Ectodermal cell (in vitro differentiated cells): ENCODE measurements around the gene DNM3.

ENCODE experiments used
- H3K27ac ChIP-seq: 2 replicates; pipeline ENCODE4 v1.7.0; 2013; ENCODE audit warnings: mild to moderate bottlenecking, low read depth, low read length; ENCODE audit not compliant: insufficient read depth, poor library complexity, severe bottlenecking
- H3K27me3 ChIP-seq: 2 replicates; pipeline ENCODE4 v1.7.0; 2013; ENCODE audit warnings: mild to moderate bottlenecking, low read length; ENCODE audit not compliant: insufficient read depth, control insufficient read depth, poor library complexity, severe bottlenecking
- H3K36me3 ChIP-seq: one replicate; pipeline ENCODE4 v1.7.0; 2013; ENCODE audit warnings: low read length; ENCODE audit not compliant: control insufficient read depth, insufficient read depth
- H3K4me1 ChIP-seq: one replicate; pipeline ENCODE4 v1.7.0; 2013; ENCODE audit warnings: low read length; ENCODE audit not compliant: control insufficient read depth, insufficient read depth
- H3K4me3 ChIP-seq: 2 replicates; pipeline ENCODE4 v1.7.0; 2013; ENCODE audit warnings: low read depth, low read length, control low read depth; ENCODE audit not compliant: insufficient read depth
- H3K9me3 ChIP-seq: 2 replicates; pipeline ENCODE4 v1.7.0; 2013; ENCODE audit warnings: mild to moderate bottlenecking, low read length, moderate library complexity; ENCODE audit not compliant: control insufficient read depth
- WGBS, 2 experiments: methylation state at CpG; one replicate each; pipeline ENCODE4 v1.1.7; 2013; ENCODE audit warnings: missing lambda C conversion rate in 2 of 2; 5-methylcytosine and 5-hydroxymethylcytosine counted together

Gene DNM3

DNA sequence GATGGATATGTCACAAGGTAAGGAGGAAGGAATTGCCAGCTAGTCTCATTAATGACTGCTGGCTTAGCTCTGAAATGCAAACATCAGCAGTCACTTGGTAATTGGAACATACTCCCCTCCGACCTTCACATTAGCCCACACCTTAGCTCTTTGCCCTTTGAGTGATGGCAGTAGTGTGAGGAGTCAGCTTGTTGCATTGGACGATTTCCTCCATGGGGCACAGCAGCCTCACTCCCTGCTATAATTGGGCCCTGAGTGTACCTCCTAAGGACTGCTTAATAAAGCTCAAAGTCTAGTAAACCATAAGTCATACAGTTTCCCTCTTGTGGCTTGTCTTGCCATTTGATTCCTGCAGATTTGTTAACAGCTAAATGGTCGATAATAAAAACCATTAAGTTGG is 40.4 kb upstream of the DNM3 start:
- Histone ChIP-seq H3K27me3 (no peaks in the 10 kb centered on the region), H3K36me3 (peaks cover 10% of the 10 kb centered on the region), H3K4me1 (no peaks in the 10 kb centered on the region), H3K9me3 (no peaks in the 10 kb centered on the region), H3K4me3 (no peak overlapping the region), H3K27ac (no peak overlapping the region)
- WGBS, 2 experiments = 80 to 85% methylated on average over 2 of the region's 3 CpGs

DNA sequence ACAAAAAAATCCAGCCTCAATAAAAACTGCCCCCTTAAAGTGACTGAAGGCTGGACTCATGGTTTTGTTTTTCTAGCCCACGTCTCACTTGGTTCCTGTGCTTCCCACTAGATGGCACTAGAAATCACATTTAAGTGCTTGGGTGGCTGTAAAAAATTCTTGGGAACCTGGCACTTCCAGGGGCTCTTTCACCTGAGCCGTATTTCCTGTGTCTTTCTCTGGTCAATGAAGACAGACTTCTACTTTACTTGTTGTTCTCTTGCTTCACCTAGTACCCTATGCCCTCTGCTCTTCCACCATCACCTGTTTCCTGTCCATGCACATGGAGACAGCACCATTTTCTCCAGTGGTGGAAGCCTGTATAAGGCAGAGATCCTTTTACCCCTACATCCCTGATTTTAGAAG is 39.8 kb upstream of the DNM3 start:
- peaks cover 5% of the 10 kb centered on the region for H3K36me3 ChIP-seq
- no peak overlapping the region for H3K4me3 ChIP-seq
- no peaks in the 10 kb centered on the region for H3K27me3 ChIP-seq
- H3K4me1 ChIP-seq = no peaks in the 10 kb centered on the region
- H3K9me3 ChIP-seq = no peaks in the 10 kb centered on the region
- no peak overlapping the region for H3K27ac ChIP-seq
- WGBS, 2 experiments = 21 to 25% methylated on average over 2 of the region's 2 CpGs

DNA sequence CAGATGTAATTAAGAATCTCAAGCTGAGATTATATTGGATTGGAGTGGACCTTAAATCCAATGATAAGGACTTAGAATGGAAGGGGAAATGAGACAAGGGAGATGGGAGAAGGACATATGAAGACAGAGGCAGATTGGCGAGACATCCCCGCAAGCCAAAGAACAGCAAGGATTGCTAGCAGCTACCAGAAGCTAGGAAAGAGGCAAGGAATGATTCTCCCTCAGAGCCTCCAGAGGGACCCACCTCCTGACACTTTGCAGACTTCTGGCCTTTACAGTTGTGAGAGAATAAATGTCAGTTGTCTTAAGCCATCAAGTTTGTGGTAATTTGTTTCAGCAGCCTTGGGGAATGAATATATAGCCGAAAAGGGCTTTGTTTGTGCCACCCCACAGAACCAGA is 39.1 kb upstream of the DNM3 start:
- Histone ChIP-seq H3K36me3 (no peaks in the 10 kb centered on the region), H3K27ac (no peak overlapping the region), H3K9me3 (no peaks in the 10 kb centered on the region), H3K27me3 (no peaks in the 10 kb centered on the region), H3K4me3 (no peak overlapping the region), H3K4me1 (no peaks in the 10 kb centered on the region)
- 86 to 96% methylated on average over 3 of the region's 3 CpGs for WGBS, 2 experiments

DNA sequence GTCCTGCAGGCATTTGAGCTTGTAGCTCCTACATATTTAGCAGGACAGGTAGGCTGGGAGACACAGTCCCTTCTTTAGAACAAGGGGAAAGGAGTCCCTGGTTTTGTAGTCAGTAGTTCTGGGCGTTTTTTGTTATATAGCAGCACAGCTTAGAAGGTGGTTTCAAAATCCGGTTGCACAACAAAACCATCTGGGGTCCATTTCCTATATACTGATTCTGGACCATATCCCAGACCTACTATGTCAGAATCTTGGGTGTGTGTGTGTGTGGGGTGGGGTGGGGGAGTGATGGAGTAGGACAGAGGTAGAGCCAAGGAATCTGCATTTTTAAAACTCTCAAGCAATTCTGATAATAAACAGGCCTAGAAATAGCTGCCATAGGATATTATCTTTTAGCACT is 38.3 kb upstream of the DNM3 start:
- 95 to 98% methylated on average over 2 of the region's 2 CpGs for WGBS, 2 experiments
- no peaks in the 10 kb centered on the region for H3K27me3 ChIP-seq
- H3K9me3 ChIP-seq = no peaks in the 10 kb centered on the region
- no peak overlapping the region for H3K4me3 ChIP-seq
- H3K4me1 ChIP-seq = no peaks in the 10 kb centered on the region
- H3K36me3 ChIP-seq = no peaks in the 10 kb centered on the region
- H3K27ac ChIP-seq = no peak overlapping the region

DNA sequence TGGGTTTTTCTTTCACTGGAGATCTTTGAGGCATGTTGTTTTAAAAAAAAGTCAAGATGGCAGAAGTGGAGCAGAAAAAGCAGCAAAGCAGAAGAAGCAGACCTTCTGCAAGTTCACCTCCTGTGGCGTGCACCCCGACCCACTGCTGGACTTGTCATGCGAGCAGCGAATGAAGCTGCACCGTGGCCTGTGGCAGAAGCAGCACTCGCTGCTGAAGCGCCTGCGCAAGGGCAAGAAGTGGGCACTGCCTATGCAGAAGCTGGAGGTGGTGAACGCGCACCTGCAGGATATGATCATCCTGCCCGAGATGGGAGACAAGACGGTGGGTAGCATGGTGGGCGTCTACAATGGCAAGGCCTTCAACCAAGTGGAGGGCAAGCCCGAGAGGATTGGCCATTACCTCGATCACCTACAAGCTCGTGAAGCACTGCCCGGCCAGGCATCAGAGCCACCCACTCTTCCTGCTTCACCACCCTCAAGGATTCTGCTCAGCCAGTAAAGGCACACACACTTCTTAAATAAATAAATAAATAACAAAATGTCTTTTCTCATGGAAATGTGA is 37.8 kb upstream of the DNM3 start:
- Histone ChIP-seq H3K27me3 (no peaks in the 10 kb centered on the region), H3K27ac (no peak overlapping the region), H3K36me3 (no peaks in the 10 kb centered on the region), H3K4me1 (peaks cover 2% of the 10 kb centered on the region), H3K4me3 (no peak overlapping the region), H3K9me3 (no peaks in the 10 kb centered on the region)
- WGBS, 2 experiments = 95 to 96% methylated on average over 17 of the region's 17 CpGs

DNA sequence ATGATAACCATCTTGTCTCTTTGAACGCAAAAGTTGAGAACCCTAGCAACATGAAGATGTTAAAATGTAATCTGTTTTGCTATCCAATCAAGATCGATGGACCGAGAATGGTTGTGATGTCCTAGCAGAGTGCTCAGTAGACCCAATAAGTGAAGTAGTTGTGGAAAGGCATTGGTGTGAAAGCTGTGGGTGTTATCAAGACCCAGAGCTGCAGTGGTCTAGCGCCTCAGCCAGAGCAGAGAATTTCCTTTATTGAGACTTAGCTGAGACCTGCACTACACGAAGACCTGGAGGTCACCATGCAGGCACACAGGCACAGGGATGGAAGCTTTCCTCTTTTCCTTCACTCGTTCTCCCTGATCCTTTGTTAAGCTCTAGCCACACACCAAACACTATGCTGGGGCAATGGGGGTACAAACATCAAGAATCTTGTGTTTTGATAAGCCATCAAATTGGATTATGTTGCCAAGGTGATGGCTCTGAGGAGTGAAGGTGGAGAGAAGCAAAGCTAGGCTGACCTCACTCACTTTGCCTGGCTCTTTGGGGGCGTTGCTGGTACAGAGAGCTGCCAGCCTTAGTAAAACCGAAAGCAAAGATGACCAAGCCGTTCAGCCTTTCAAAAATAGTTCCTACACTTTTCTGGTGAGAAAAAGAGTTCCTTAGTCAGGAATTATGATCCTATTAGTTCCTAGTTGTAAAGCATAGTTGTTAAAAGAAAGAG is 35.7 kb upstream of the DNM3 start:
- no peak overlapping the region for H3K27ac ChIP-seq
- H3K36me3 ChIP-seq = no peaks in the 10 kb centered on the region
- no peak overlapping the region for H3K4me3 ChIP-seq
- no peaks in the 10 kb centered on the region for H3K27me3 ChIP-seq
- H3K9me3 ChIP-seq = no peaks in the 10 kb centered on the region
- peaks cover 3% of the 10 kb centered on the region for H3K4me1 ChIP-seq
- 90 to 91% methylated on average over 8 to 9 of the region's 9 CpGs for WGBS, 2 experiments

DNA sequence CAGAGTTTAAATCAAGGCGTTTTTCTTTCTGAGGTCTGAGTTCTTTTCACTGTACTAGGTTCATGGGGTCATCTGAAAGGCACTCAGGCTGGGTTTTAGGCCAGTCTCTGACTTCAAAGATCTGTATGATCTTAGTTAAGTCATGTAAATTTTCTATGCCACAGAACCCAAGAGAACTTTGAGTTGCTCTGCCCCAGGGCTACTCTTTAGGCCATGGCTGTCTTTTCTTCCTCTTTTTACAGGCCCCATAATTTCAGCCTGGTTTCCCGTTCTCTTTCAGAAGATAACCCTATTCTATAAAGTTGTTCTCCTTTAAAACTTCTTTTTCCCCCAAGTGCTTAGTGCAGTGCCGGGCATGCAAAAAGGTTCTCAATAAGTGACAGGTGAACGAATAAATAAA is 33.7 kb upstream of the DNM3 start:
- H3K4me1 ChIP-seq = peaks cover 3% of the 10 kb centered on the region
- H3K9me3 ChIP-seq = no peaks in the 10 kb centered on the region
- no peak overlapping the region for H3K4me3 ChIP-seq
- H3K27ac ChIP-seq = no peak overlapping the region
- H3K27me3 ChIP-seq = no peaks in the 10 kb centered on the region
- 87 to 88% methylated on average over 4 of the region's 4 CpGs for WGBS, 2 experiments
- no peaks in the 10 kb centered on the region for H3K36me3 ChIP-seq

DNA sequence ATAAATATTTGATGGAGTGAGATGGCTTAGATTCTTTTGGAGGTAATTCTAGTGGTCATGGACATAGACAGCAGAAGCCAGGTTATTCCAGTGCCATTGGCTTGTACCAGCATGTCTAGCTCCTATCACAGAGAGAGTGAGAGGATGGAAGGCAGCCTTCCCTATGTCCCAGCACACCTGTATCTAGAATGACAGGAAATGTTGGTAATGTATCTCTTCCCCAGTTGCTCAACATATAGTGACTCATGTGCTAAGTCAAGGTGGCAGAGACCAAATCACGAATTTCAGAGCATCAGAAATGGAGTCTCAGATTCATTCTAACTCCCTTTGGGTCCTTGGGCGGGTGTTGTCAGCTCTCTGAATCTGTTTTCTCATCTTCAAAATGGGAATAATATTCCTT is 31.5 kb upstream of the DNM3 start:
- Histone ChIP-seq H3K9me3 (no peaks in the 10 kb centered on the region), H3K36me3 (no peaks in the 10 kb centered on the region), H3K4me3 (no peak overlapping the region), H3K27me3 (no peaks in the 10 kb centered on the region), H3K27ac (no peak overlapping the region), H3K4me1 (peaks cover 3% of the 10 kb centered on the region)
- 83 to 98% methylated on average over 2 of the region's 2 CpGs for WGBS, 2 experiments

DNA sequence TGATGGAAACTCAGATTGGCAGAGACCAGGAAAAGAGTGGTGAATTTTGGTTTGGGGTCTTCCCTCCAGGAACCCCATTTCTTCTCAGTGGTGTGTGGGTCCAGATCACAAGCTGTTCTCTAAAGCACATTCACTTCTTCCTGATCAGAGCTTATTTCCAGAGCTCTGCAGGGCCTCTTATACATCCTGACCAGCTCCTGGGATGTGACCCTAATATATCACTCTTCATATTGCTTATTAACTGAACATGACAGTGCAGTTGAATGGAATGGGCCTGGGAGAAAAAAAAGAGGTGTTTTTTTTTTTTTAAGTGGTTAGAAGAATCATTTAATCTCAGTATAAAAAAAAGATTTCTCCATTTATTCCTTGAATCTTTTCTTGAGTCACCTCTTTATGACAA is 29.6 kb upstream of the DNM3 start:
- peaks cover 3% of the 10 kb centered on the region for H3K4me1 ChIP-seq
- H3K27me3 ChIP-seq = no peaks in the 10 kb centered on the region
- H3K9me3 ChIP-seq = no peaks in the 10 kb centered on the region
- no peak overlapping the region for H3K4me3 ChIP-seq
- no peaks in the 10 kb centered on the region for H3K36me3 ChIP-seq
- no peak overlapping the region for H3K27ac ChIP-seq

DNA sequence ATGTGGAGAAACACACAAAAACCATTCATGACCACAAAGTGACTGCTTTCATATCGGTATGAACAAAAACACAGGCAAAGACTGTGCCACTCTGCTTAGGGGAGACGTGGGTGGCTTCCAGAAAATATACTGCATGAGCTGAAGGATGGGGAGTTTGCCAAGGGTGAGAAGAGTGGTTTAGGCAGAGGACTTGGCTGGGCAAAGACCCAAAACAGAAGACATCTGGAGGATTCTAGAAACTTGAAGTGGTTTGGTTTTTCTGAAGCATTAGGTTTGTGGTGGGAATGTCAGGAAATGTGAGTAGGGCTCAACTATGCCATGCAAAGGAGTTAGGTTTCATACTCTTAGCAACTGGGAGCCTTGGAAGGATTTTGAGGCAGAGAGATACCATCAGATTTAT is 26.6 kb upstream of the DNM3 start:
- WGBS, 2 experiments = 90 to 96% methylated on average over 2 of the region's 2 CpGs

More for the DNA sequence above, 26.6 kb upstream of the DNM3 start:
- Histone ChIP-seq H3K27me3 (no peaks in the 10 kb centered on the region), H3K27ac (no peak overlapping the region), H3K9me3 (no peaks in the 10 kb centered on the region), H3K4me3 (no peak overlapping the region), H3K36me3 (no peaks in the 10 kb centered on the region), H3K4me1 (peaks cover 11% of the 10 kb centered on the region)
